PC-3 (cell line): ENCODE measurements around the gene PPP2R5A. TPM values are rescaled to one million over a fixed set of nuclear protein-coding genes. Genes with fewer than 3 reads are reported as not detected.

Experiments used
- ATAC-seq: fragments of 200-7000 bp; cut with Tn5 transposase; 2 replicates; pipeline ENCODE4 v1.9.1; 2020; ENCODE audit warnings: mild to moderate bottlenecking, moderate library complexity
- BruUV-seq: library from RNA; stranded (reverse); fragments of 400-500 nt; replicated peaks from 2 replicates; lab custom pipeline; 2021; lab: Mats Ljungman, UMichigan
- CTCF ChIA-PET: fragments of 300-600 bp; sonication (Branson Sonifier 250); formaldehyde crosslinking; loops from one replicate; lab custom pipeline; 2022; ENCODE audit warnings: antibody characterized with exemption; lab: Charles Lee
- POLR2A ChIA-PET: fragments of 300-600 bp; sonication (Branson Sonifier 250); formaldehyde crosslinking; loops from one replicate; lab custom pipeline; 2022; ENCODE audit warnings: antibody characterized with exemption; ENCODE audit not compliant: unreplicated experiment; lab: Charles Lee
- DNase-seq: peaks from one replicate; pipeline ENCODE4 v3.0.0-alpha.2; 2015
- H2AFZ ChIP-seq: fragments of 300-600 bp; sonication (generic); 2 replicates; pipeline ENCODE4 v1.6.0; 2016; ENCODE audit warnings: antibody characterized with exemption, low read length
- H3F3A ChIP-seq: fragments of 300-600 bp; sonication (generic); one replicate; pipeline ENCODE4 v1.6.0; 2017; ENCODE audit warnings: antibody characterized with exemption, low read length, control low read depth, mild to moderate bottlenecking; ENCODE audit not compliant: unreplicated experiment
- H3K27ac ChIP-seq: fragments of 300-600 bp; sonication (generic); 2 replicates; pipeline ENCODE4 v1.5.1; 2016; ENCODE audit warnings: mild to moderate bottlenecking, low read length
- H3K27me3 ChIP-seq: fragments of 300-600 bp; sonication (generic); 2 replicates; pipeline ENCODE4 v1.6.1; 2016; ENCODE audit warnings: low read length, mixed read lengths
- H3K36me3 ChIP-seq: fragments of 300-600 bp; sonication (generic); 2 replicates; pipeline ENCODE4 v1.6.1; 2016; ENCODE audit warnings: low read depth, mixed run types, low read length, mixed read lengths
- H3K4me1 ChIP-seq: fragments of 300-600 bp; sonication (generic); 2 replicates; pipeline ENCODE4 v1.5.1; 2016; ENCODE audit warnings: low read length; ENCODE audit not compliant: insufficient read depth
- H3K4me2 ChIP-seq: fragments of 300-600 bp; sonication (generic); 2 replicates; pipeline ENCODE4 v1.6.0; 2016; ENCODE audit warnings: low read length
- H3K4me3 ChIP-seq: fragments of 300-600 bp; sonication (generic); 2 replicates; pipeline ENCODE4 v1.5.1; 2016; ENCODE audit warnings: mild to moderate bottlenecking, low read length, mixed read lengths
- H3K79me2 ChIP-seq: fragments of 300-600 bp; sonication (generic); 2 replicates; pipeline ENCODE4 v1.6.1; 2017; ENCODE audit warnings: low read length, mixed read lengths
- H3K9ac ChIP-seq: fragments of 300-600 bp; sonication (generic); 2 replicates; pipeline ENCODE4 v1.6.0; 2016; ENCODE audit warnings: mild to moderate bottlenecking, low read length
- H3K9me2 ChIP-seq: fragments of 300-600 bp; sonication (generic); replicated peaks from 2 replicates; pipeline ENCODE4 v1.6.1; 2016; ENCODE audit warnings: mixed run types, low read length, mixed read lengths
- H3K9me3 ChIP-seq: fragments of 300-600 bp; sonication (generic); 2 replicates; pipeline ENCODE4 v1.6.1; 2016; ENCODE audit warnings: low read length, mixed read lengths
- H4K20me1 ChIP-seq: fragments of 300-600 bp; sonication (generic); 2 replicates; pipeline ENCODE4 v1.6.1; 2016; ENCODE audit warnings: low read length, mixed read lengths
- EZH2 ChIP-seq: fragments of 300-600 bp; sonication (generic); IDR thresholded peaks from one replicate; pipeline ENCODE4 v1.6.1; 2017; ENCODE audit warnings: antibody characterized with exemption, mild to moderate bottlenecking, low read length; ENCODE audit not compliant: unreplicated experiment
- EZH2phosphoT487 ChIP-seq: fragments of 300-600 bp; sonication (generic); IDR thresholded peaks from 2 replicates; pipeline ENCODE4 v1.6.1; 2018; ENCODE audit warnings: mild to moderate bottlenecking, antibody characterized with exemption, low read length, borderline replicate concordance
- intact Hi-C: fragments of 100-400 bp; cut with micrococcal nuclease; formaldehyde crosslinking; loops from 2 replicates; pipeline ENCODE4 v1.9.0; 2023
- total RNA-seq: library from RNA; depleted of rRNA; stranded (reverse); fragments of >200 nt; gene quantifications from 2 replicates; pipeline ENCODE4 v1.2.3, GENCODE V29; 2014
- TF ChIP-seq, protein P1 (sequence below): fragments of 300-600 bp; sonication (generic); conservative IDR thresholded peaks from 2 replicates; pipeline ENCODE4 v1.5.1; 2017; ENCODE audit warnings: antibody characterized with exemption, low read depth, mild to moderate bottlenecking, low read length

The PPP2R5A gene
- total RNA-seq, 1 experiment from 2014 or later = 44.0 TPM

DNA sequence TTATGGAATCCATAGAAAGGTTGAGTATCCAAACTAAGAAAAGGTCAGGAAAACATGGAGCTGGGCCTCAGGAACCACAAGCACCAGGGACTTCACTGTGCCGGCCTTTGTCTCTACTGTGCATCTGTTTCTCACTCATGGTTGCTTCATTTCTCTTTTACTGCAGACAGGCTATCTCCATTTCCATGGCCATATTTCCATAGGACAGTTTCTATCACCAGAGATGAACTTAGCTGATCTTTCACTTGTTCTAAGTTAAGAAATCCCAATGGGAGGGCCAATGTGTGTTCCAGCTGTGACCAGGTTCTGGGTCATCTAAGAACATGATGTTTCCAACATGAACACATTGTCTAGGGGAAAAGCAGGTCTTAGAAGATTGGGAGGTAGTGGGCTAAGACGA, 43.7 kb upstream of the PPP2R5A start:
- intact Hi-C loops = no loop called here
- Histone ChIP-seq H3K79me2 (no peaks in the 10 kb centered on the region), H3K9me2 (no peaks in the 10 kb centered on the region), H3K27me3 (no peaks in the 10 kb centered on the region), H3K4me3 (no peak overlapping the region), H3K27ac (no peak overlapping the region), H3K36me3 (no peaks in the 10 kb centered on the region), H3K9me3 (no peaks in the 10 kb centered on the region), H3K9ac (no peak overlapping the region), H3K4me2 (no peak overlapping the region), H4K20me1 (no peaks in the 10 kb centered on the region), H3K4me1 (peaks cover 6% of the 10 kb centered on the region; the same call in 1 of the 2 replicates), H3F3A (no peaks in the 10 kb centered on the region), H2AFZ (no peak overlapping the region)
- DNase-seq (no peak), ATAC-seq (no peak)
- no TSS peak for BruUV-seq
- ChIA-PET CTCF (no interaction called here), POLR2A (no interaction called here)
- no peak for TF ChIP-seq EZH2phosphoT487
- TF ChIP-seq EZH2 = no peak
- TF ChIP-seq, protein P1, sequence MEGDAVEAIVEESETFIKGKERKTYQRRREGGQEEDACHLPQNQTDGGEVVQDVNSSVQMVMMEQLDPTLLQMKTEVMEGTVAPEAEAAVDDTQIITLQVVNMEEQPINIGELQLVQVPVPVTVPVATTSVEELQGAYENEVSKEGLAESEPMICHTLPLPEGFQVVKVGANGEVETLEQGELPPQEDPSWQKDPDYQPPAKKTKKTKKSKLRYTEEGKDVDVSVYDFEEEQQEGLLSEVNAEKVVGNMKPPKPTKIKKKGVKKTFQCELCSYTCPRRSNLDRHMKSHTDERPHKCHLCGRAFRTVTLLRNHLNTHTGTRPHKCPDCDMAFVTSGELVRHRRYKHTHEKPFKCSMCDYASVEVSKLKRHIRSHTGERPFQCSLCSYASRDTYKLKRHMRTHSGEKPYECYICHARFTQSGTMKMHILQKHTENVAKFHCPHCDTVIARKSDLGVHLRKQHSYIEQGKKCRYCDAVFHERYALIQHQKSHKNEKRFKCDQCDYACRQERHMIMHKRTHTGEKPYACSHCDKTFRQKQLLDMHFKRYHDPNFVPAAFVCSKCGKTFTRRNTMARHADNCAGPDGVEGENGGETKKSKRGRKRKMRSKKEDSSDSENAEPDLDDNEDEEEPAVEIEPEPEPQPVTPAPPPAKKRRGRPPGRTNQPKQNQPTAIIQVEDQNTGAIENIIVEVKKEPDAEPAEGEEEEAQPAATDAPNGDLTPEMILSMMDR = no peak

DNA sequence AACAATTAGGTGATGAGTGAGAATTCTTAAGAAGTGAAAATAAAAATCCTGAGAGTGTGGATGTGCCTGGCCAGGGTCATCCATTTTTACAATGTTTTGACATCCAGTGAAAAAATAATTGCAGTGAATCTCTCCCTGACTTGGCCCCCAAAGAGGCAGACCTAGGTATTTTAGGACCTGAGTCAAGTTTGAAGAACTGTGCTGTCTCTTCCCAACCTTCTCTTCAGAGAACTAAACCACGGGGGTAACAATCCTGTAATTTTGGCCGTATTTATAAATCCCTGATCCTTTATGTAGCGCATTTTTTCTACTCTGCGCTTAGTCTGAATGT, 43.3 kb upstream of the PPP2R5A start:
- H3K36me3 ChIP-seq = no peaks in the 10 kb centered on the region
- H3K27me3 ChIP-seq = no peaks in the 10 kb centered on the region
- no peak overlapping the region for H3K4me3 ChIP-seq
- no peak overlapping the region for H2AFZ ChIP-seq
- ChIA-PET POLR2A (no interaction called here), CTCF (no interaction called here)
- H3K27ac ChIP-seq = no peak overlapping the region
- H3K9ac ChIP-seq = no peak overlapping the region
- ATAC-seq (no peak), DNase-seq (no peak)
- no peak overlapping the region for H3K4me2 ChIP-seq
- BruUV-seq = no TSS peak
- H3F3A ChIP-seq = no peaks in the 10 kb centered on the region
- no peaks in the 10 kb centered on the region for H3K79me2 ChIP-seq
- no peaks in the 10 kb centered on the region for H3K9me3 ChIP-seq
- intact Hi-C loops = no loop called here
- no peaks in the 10 kb centered on the region for H4K20me1 ChIP-seq
- H3K4me1 ChIP-seq = peaks cover 6% of the 10 kb centered on the region; the same call in 1 of the 2 replicates
- TF ChIP-seq EZH2phosphoT487 = no peak
- TF ChIP-seq, protein P1 = no peak
- no peak for TF ChIP-seq EZH2
- H3K9me2 ChIP-seq = no peaks in the 10 kb centered on the region

DNA sequence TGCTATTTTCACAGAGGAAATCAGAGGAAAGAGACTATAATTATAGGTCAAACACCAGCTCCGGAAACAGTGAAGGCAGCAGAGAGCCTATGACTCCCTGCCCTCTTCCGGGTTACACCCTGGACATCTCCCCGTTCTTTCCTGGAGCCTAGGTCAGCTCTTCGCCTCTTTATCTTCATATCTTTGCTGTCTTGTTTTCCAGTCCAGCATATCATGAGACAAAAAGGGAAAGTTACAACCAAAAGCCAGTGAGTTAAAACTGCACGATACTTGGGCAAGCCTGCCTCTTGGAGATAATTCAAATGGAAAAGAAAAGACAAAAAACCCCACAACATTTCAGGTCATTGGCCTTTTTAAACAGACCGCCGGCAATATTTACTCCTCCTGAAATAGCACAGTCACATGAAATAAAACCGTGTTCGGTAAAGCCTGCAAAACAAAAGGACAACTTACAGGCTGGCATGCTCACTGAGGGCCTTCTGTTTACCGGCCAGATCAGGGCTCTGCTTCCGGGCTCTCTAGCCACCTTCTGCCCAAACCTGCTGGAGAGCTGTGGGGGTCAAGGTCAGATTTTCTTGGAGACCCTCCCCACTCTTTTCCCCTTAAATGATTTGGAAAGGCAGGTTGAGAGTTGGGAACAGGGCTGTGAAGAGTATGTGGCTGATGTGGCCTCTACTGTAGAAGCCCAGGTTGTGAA, 42.8 kb upstream of the PPP2R5A start:
- no peaks in the 10 kb centered on the region for H3K9me3 ChIP-seq
- intact Hi-C loops = no loop called here
- no peak overlapping the region for H2AFZ ChIP-seq
- peaks cover 5% of the 10 kb centered on the region; the same call in 1 of the 2 replicates for H3K4me1 ChIP-seq
- no peaks in the 10 kb centered on the region for H3F3A ChIP-seq
- H3K27me3 ChIP-seq = no peaks in the 10 kb centered on the region
- H4K20me1 ChIP-seq = no peaks in the 10 kb centered on the region
- ATAC-seq (no peak; the same call in 1 of the 2 replicates), DNase-seq (no peak)
- no peaks in the 10 kb centered on the region for H3K79me2 ChIP-seq
- TF ChIP-seq EZH2 (no peak), EZH2phosphoT487 (no peak)
- TF ChIP-seq, protein P1 = no peak
- H3K4me2 ChIP-seq = no peak overlapping the region
- no peak overlapping the region for H3K27ac ChIP-seq
- ChIA-PET CTCF (no interaction called here), POLR2A (no interaction called here)
- H3K4me3 ChIP-seq = no peak overlapping the region
- BruUV-seq = no TSS peak
- H3K9me2 ChIP-seq = no peaks in the 10 kb centered on the region
- no peak overlapping the region for H3K9ac ChIP-seq
- no peaks in the 10 kb centered on the region for H3K36me3 ChIP-seq
